H9 (cell line): ENCODE results near the gene LARP4B. TPM values are rescaled to one million over a fixed set of nuclear protein-coding genes. Genes with fewer than 3 reads are reported as not detected.

Experiments
- DNase-seq: peaks from one replicate; pipeline ENCODE4 v3.0.0-alpha.2; 2017
- H2AFZ ChIP-seq: one replicate; pipeline ENCODE4 v1.6.1; 2013; ENCODE audit warnings: mild to moderate bottlenecking, low read length, control low read depth, moderate library complexity
- H2AK5ac ChIP-seq: 2 replicates; pipeline ENCODE4 v1.6.1; 2013; ENCODE audit warnings: low read length, control low read depth, mixed read lengths; ENCODE audit not compliant: insufficient read length
- H2BK120ac ChIP-seq: one replicate; pipeline ENCODE4 v1.6.1; 2013; ENCODE audit warnings: low read depth, mild to moderate bottlenecking, low read length, control low read depth, inconsistent platforms; ENCODE audit not compliant: poor library complexity, severe bottlenecking
- H2BK12ac ChIP-seq: 2 replicates; pipeline ENCODE4 v1.6.1; 2013; ENCODE audit warnings: low read length, control low read depth, mixed read lengths, low read depth; ENCODE audit not compliant: insufficient read length
- H2BK15ac ChIP-seq: 2 replicates; pipeline ENCODE4 v1.6.1; 2013; ENCODE audit warnings: low read depth, low read length, control low read depth
- H2BK20ac ChIP-seq: one replicate; pipeline ENCODE4 v1.6.1; 2013; ENCODE audit warnings: low read depth, mild to moderate bottlenecking, low read length, control low read depth, inconsistent platforms; ENCODE audit not compliant: poor library complexity, severe bottlenecking
- H2BK5ac ChIP-seq: 2 replicates; pipeline ENCODE4 v1.6.1; 2013; ENCODE audit warnings: low read length, control low read depth, mixed read lengths; ENCODE audit not compliant: insufficient read length
- H3K14ac ChIP-seq: 2 replicates; pipeline ENCODE4 v1.6.1; 2013; ENCODE audit warnings: low read length, control low read depth; ENCODE audit not compliant: insufficient read depth
- H3K18ac ChIP-seq: 2 replicates; pipeline ENCODE4 v1.6.1; 2013; ENCODE audit warnings: low read depth, mild to moderate bottlenecking, mixed read lengths, low read length, control low read depth; ENCODE audit not compliant: insufficient read length
- H3K23ac ChIP-seq: 2 replicates; pipeline ENCODE4 v1.6.1; 2013; ENCODE audit warnings: low read length, control low read depth, mixed read lengths, low read depth; ENCODE audit not compliant: insufficient read length
- H3K23me2 ChIP-seq: 2 replicates; pipeline ENCODE4 v1.6.1; 2013; ENCODE audit warnings: low read depth, mild to moderate bottlenecking, mixed read lengths, low read length, control low read depth; ENCODE audit not compliant: insufficient read length, poor library complexity, severe bottlenecking
- H3K27ac ChIP-seq: 2 replicates; pipeline ENCODE4 v1.5.1; 2013; ENCODE audit warnings: low read length, control low read depth, mixed read lengths, low read depth; ENCODE audit not compliant: insufficient read length
- H3K27me3 ChIP-seq: 2 replicates; pipeline ENCODE4 v1.6.1; 2013; ENCODE audit warnings: low read length, control low read depth, inconsistent platforms; ENCODE audit not compliant: insufficient read depth
- H3K4ac ChIP-seq: 2 replicates; pipeline ENCODE4 v1.6.1; 2013; ENCODE audit warnings: low read depth, mild to moderate bottlenecking, control low read depth, inconsistent platforms, low read length, moderate library complexity
- H3K4me1 ChIP-seq: 2 replicates; pipeline ENCODE4 v1.6.1; 2013; ENCODE audit warnings: low read length, control low read depth, inconsistent platforms; ENCODE audit not compliant: insufficient read depth
- H3K4me2 ChIP-seq: 2 replicates; pipeline ENCODE4 v1.6.1; 2013; ENCODE audit warnings: low read length, control low read depth, mixed read lengths; ENCODE audit not compliant: insufficient read length, insufficient read depth
- H3K56ac ChIP-seq: 2 replicates; pipeline ENCODE4 v1.6.1; 2013; ENCODE audit warnings: low read depth, mild to moderate bottlenecking, mixed read lengths, low read length, control low read depth; ENCODE audit not compliant: insufficient read length
- H3K79me1 ChIP-seq: 2 replicates; pipeline ENCODE4 v1.6.1; 2013; ENCODE audit warnings: low read depth, mild to moderate bottlenecking, moderate library complexity, low read length, control low read depth, inconsistent platforms; ENCODE audit not compliant: insufficient read depth, poor library complexity, severe bottlenecking
- H3K79me2 ChIP-seq: 2 replicates; pipeline ENCODE4 v1.6.1; 2013; ENCODE audit warnings: low read length, control low read depth, inconsistent platforms; ENCODE audit not compliant: insufficient read depth
- H3K9ac ChIP-seq: 2 replicates; pipeline ENCODE4 v1.6.1; 2013; ENCODE audit warnings: low read length, control low read depth, mixed read lengths; ENCODE audit not compliant: insufficient read length; ENCODE audit errors: extremely low read depth
- H3K9me3 ChIP-seq: one replicate; pipeline ENCODE4 v1.6.1; 2013; ENCODE audit warnings: low read depth, low read length, inconsistent platforms; ENCODE audit not compliant: control insufficient read depth
- H3T11ph ChIP-seq: one replicate; pipeline ENCODE4 v1.6.1; 2013; ENCODE audit warnings: mild to moderate bottlenecking, low read length, control low read depth, inconsistent platforms
- H4K20me1 ChIP-seq: one replicate; pipeline ENCODE4 v1.6.1; 2013; ENCODE audit not compliant: control insufficient read depth, insufficient read length, insufficient read depth
- H4K5ac ChIP-seq: 2 replicates; pipeline ENCODE4 v1.6.1; 2013; ENCODE audit warnings: low read depth, mild to moderate bottlenecking, mixed read lengths, low read length, control low read depth; ENCODE audit not compliant: insufficient read length
- H4K8ac ChIP-seq: replicated peaks from 2 replicates; pipeline ENCODE4 v1.6.1; 2013; ENCODE audit warnings: low read length, control low read depth, mixed read lengths, low read depth; ENCODE audit not compliant: insufficient read length
- H4K91ac ChIP-seq: 2 replicates; pipeline ENCODE4 v1.6.1; 2013; ENCODE audit warnings: low read depth, mild to moderate bottlenecking, moderate library complexity, mixed read lengths, low read length, control low read depth; ENCODE audit not compliant: insufficient read length
- H3K27ac Mint-ChIP-seq, 3 experiments: 2 replicates in 2 of 3; 3 replicates in 1 of 3; pipeline ENCODE4 v1.8.0; 2020 to 2021; ENCODE audit warnings: mixed read lengths in 3 of 3, mild to moderate bottlenecking in 1 of 3, moderate library complexity in 1 of 3
- H3K27me3 Mint-ChIP-seq: 2 replicates; pipeline ENCODE4 v1.8.0; 2021; ENCODE audit warnings: low read depth, mild to moderate bottlenecking, moderate library complexity, mixed read lengths
- H3K36me3 Mint-ChIP-seq, 3 experiments: 2 replicates in 2 of 3; 3 replicates in 1 of 3; pipeline ENCODE4 v1.8.0; 2020 to 2021; ENCODE audit warnings: low read depth in 3 of 3, mixed read lengths in 3 of 3; ENCODE audit not compliant: insufficient read depth in 1 of 3
- H3K4me1 Mint-ChIP-seq, 2 experiments: 2 replicates each; pipeline ENCODE4 v1.8.0; 2020; ENCODE audit warnings: mixed read lengths in 2 of 2
- H3K4me3 Mint-ChIP-seq, 2 experiments: 2 replicates in 1 of 2; 3 replicates in 1 of 2; pipeline ENCODE4 v1.8.0; 2020 to 2021; ENCODE audit warnings: mild to moderate bottlenecking in 2 of 2, mixed read lengths in 2 of 2, moderate library complexity in 1 of 2
- H3K9me3 Mint-ChIP-seq, 2 experiments: 2 replicates in 1 of 2; 3 replicates in 1 of 2; pipeline ENCODE4 v1.8.0; 2020; ENCODE audit warnings: mild to moderate bottlenecking in 2 of 2, mixed read lengths in 2 of 2, moderate library complexity in 1 of 2
- WGBS: extraction: QIAGEN DNeasy Blood & Tissue Kit; methylation state at CpG from one replicate; pipeline ENCODE4 v1.1.7; 2013; ENCODE audit warnings: missing lambda C conversion rate, low lambda C conversion rate, mixed read lengths; ENCODE audit not compliant: insufficient read length; ENCODE audit errors: extremely low coverage; 5-methylcytosine and 5-hydroxymethylcytosine counted together
- total RNA-seq: library from RNA; stranded (reverse); gene quantifications from 2 replicates; pipeline ENCODE4 v1.2.1, GENCODE V29; 2021
- TF ChIP-seq, protein P1 (sequence below): fragments of 200-600 bp; sonication (generic); conservative IDR thresholded peaks from 3 replicates; pipeline ENCODE4 v1.8.0; 2021; ENCODE audit warnings: antibody characterized with exemption, mild to moderate bottlenecking

The LARP4B gene
- total RNA-seq, 1 experiment from 2014 or later = 88.9 TPM

DNA sequence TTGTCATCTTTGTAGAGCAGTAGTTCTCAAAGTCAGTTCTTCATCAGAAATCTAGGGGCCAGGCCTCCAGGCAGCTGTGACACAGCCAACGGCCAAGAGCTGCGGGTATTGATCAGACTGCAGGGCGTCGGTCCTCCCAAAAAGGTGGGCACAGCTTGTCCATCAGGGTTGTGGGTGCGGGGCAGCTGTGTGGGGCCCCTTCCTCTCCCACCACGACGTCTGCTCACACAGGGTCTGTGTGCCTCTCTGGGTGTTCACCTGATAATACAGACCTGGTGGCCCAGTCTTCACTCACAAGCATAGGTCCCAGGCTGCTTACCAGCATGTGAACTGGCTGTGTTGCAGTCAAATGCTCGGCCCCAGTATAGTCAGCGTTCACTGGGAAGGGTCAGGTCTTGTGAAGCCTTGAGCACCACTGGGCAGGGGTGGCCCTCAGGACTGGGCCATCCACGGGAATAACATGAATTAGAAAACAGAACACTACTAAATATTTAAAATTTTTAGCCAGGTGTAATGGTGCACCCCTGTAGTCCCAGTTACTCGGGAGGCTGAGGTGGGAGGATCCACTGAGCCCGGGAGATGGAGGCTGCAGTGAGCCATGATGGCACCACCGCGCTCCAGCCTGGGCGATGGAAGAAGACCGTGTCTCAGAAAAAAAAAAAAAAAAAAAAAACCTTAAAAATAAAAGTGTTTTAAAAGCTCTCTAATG lies 139.3 kb downstream of the LARP4B start:
- H2AK5ac ChIP-seq = no peak overlapping the region
- no peak overlapping the region for H4K8ac ChIP-seq
- H4K20me1 ChIP-seq = no peaks in the 10 kb centered on the region
- no peak overlapping the region for H3K9ac ChIP-seq
- no peak overlapping the region for H2BK20ac ChIP-seq
- TF ChIP-seq, protein P1, sequence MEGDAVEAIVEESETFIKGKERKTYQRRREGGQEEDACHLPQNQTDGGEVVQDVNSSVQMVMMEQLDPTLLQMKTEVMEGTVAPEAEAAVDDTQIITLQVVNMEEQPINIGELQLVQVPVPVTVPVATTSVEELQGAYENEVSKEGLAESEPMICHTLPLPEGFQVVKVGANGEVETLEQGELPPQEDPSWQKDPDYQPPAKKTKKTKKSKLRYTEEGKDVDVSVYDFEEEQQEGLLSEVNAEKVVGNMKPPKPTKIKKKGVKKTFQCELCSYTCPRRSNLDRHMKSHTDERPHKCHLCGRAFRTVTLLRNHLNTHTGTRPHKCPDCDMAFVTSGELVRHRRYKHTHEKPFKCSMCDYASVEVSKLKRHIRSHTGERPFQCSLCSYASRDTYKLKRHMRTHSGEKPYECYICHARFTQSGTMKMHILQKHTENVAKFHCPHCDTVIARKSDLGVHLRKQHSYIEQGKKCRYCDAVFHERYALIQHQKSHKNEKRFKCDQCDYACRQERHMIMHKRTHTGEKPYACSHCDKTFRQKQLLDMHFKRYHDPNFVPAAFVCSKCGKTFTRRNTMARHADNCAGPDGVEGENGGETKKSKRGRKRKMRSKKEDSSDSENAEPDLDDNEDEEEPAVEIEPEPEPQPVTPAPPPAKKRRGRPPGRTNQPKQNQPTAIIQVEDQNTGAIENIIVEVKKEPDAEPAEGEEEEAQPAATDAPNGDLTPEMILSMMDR = no peak
- H3K9me3 ChIP-seq = no peaks in the 10 kb centered on the region
- no peaks in the 10 kb centered on the region for H3K23me2 ChIP-seq
- H2BK5ac ChIP-seq = no peak overlapping the region
- no peak overlapping the region for H4K91ac ChIP-seq
- no peak overlapping the region for H4K5ac ChIP-seq
- H3K79me2 ChIP-seq = no peaks in the 10 kb centered on the region
- no peak overlapping the region for H3T11ph ChIP-seq
- no CpG with 5 or more reads among the region's 16 CpGs for WGBS
- no peaks in the 10 kb centered on the region for H3K4me1 ChIP-seq
- no peaks in the 10 kb centered on the region for H3K27me3 ChIP-seq
- H2BK15ac ChIP-seq = no peak overlapping the region
- no peak overlapping the region for H3K27ac Mint-ChIP-seq
- H3K23ac ChIP-seq = no peak overlapping the region
- no peak overlapping the region for H2BK120ac ChIP-seq
- no peak overlapping the region for H3K4me3 Mint-ChIP-seq
- no peaks in the 10 kb centered on the region for H3K79me1 ChIP-seq
- H3K18ac ChIP-seq = no peak overlapping the region
- no peak overlapping the region for H2AFZ ChIP-seq
- H3K27ac ChIP-seq = no peak overlapping the region
- H3K14ac ChIP-seq = no peak overlapping the region
- H3K4ac ChIP-seq = no peak overlapping the region
- no peak overlapping the region for H3K56ac ChIP-seq
- peak; percentile 22 for DNase-seq
- H3K27me3 Mint-ChIP-seq = peaks cover 20% of the 10 kb centered on the region
- no peak overlapping the region for H3K4me2 ChIP-seq
- H3K9me3 Mint-ChIP-seq = peaks cover 19 to 22% of the 10 kb centered on the region in 2 experiments
- H3K36me3 Mint-ChIP-seq = peaks cover 6 to 17% (median 14%) of the 10 kb centered on the region in 3 experiments
- no peak overlapping the region for H2BK12ac ChIP-seq
- H3K4me1 Mint-ChIP-seq = peaks cover 2 to 4% of the 10 kb centered on the region in 2 experiments; a peak in 1 of 4 replicates
